Measurements from ENCODE around the gene GALNT5.

DNA sequence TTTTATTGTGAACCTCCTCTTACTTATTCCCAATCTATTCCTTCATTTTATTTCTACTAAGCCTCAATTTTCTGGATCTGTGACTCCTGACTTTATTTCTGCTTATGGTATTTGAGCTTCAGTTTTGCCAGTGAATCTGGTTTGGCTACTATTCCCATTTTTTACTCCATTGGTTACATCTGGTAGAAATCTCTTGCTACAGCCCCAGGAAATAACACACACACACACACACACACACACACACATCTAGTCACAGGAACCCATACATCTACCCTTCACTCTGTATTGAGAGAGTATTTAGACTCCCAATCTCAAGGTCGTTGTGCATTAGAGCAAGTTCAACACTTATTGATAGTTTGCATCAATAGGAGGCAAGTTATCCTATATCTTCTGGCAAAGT is 37.0 kb upstream of the GALNT5 start:
- TF ChIP-seq POLR2A (IDR thresholded peaks at IDR 0.05; ENCODE audit: low read depth, low read length): no peak
- TF ChIP-seq SRF (IDR thresholded peaks at IDR 0.05; ENCODE audit: low read depth in 2 of 2, low read length in 2 of 2): no peak

Data from GM12878 (cell line).